PFSK-1 (cell line): Measurements from ENCODE around the gene PTPRQ.

Experiments used
- TAF1 ChIP-seq: IDR thresholded peaks from 2 replicates; pipeline ENCODE4 v1.6.1; 2012; ENCODE audit warnings: low read length, control low read depth, borderline replicate concordance; ENCODE audit not compliant: insufficient read depth
- TF ChIP-seq, protein P1 (sequence below), 2 experiments: IDR thresholded peaks; 2 replicates each; pipeline versions ENCODE4 v1.6.1 to v1.8.0; 2011 to 2012; ENCODE audit warnings: low read depth in 2 of 2, low read length in 2 of 2, control low read depth in 1 of 2, inconsistent platforms in 1 of 2, mild to moderate bottlenecking in 1 of 2, moderate library complexity in 1 of 2; ENCODE audit not compliant: insufficient read depth in 1 of 2

DNA sequence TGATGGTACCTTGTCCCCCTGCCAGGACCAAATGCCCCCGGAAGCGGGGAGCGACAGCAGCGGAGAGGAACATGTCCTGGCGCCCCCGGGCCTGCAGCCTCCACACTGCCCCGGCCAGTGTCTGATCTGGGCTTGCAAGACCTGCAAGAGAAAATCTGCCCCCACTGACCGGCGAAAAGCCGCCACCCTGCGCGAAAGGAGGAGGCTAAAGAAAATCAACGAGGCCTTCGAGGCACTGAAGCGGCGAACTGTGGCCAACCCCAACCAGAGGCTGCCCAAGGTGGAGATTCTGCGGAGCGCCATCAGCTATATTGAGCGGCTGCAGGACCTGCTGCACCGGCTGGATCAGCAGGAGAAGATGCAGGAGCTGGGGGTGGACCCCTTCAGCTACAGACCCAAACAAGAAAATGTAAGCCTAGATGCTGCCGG is 263.8 kb downstream of the PTPRQ start:
- no peak for TF ChIP-seq TAF1
- TF ChIP-seq, protein P1, sequence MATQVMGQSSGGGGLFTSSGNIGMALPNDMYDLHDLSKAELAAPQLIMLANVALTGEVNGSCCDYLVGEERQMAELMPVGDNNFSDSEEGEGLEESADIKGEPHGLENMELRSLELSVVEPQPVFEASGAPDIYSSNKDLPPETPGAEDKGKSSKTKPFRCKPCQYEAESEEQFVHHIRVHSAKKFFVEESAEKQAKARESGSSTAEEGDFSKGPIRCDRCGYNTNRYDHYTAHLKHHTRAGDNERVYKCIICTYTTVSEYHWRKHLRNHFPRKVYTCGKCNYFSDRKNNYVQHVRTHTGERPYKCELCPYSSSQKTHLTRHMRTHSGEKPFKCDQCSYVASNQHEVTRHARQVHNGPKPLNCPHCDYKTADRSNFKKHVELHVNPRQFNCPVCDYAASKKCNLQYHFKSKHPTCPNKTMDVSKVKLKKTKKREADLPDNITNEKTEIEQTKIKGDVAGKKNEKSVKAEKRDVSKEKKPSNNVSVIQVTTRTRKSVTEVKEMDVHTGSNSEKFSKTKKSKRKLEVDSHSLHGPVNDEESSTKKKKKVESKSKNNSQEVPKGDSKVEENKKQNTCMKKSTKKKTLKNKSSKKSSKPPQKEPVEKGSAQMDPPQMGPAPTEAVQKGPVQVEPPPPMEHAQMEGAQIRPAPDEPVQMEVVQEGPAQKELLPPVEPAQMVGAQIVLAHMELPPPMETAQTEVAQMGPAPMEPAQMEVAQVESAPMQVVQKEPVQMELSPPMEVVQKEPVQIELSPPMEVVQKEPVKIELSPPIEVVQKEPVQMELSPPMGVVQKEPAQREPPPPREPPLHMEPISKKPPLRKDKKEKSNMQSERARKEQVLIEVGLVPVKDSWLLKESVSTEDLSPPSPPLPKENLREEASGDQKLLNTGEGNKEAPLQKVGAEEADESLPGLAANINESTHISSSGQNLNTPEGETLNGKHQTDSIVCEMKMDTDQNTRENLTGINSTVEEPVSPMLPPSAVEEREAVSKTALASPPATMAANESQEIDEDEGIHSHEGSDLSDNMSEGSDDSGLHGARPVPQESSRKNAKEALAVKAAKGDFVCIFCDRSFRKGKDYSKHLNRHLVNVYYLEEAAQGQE (IDR thresholded peaks at IDR 0.05; ENCODE audit: insufficient read depth in 1 of 2, low read depth in 2 of 2, low read length in 2 of 2), result no peak
